ENCODE results near the gene PPP1R3E.
"Not testable (repeated sequence)": the region's sequence is repeated elsewhere in the genome, so short reads cannot be mapped to it uniquely, and the experiment has no call there.

PPP1R3E gene

DNA sequence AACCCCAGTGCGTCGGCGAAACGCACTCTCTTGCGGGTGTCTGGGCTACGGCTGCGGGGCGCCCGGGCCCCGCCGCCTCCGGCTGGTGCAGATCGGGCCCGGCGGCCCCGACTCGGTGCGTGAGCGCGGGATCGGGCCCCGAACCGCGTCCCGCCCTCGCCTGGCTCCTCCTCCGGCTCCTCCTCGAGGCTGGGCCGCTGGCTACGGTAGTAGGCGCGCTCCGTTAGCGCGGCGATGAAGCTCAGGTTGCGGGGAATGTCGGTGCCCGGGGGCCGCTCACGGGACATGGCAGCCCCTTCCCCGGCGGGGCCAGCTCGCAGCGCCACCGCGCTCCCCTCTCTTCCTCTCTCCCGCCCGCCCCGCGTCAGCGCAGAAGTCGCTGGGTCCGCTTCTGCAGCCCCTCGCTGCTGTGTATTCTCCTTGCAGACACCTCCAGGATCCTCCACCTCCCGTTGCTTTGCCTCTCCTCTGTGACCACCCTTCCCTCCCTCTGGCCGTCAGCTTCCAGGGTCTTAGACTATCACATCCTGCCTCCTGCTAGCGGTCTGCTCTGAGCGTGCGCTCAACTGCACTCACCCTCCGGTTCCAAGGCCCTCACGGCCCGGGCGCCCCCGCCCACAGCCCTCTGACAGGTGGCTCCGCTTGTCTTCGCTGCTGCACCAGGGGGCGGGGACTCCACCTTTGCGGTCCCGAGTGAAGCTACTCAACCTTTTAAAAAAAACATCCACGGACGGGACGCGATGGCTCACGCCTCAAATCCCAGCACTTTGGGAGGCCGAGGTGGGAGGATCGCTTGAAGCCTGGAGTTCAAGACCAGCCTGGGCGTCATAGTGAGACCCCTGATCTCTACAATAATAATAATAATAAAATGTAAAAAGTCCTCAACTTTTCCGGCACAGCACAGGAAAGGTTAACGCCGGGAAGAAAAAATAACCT, at the start of gene PPP1R3E:
TSS of gene PPP1R3E (minus strand) at position 570 of the 936 bp plus-strand sequence. CDS start at position 287, 283 bp downstream.
- peak; percentile 53 for DNase-seq

DNA sequence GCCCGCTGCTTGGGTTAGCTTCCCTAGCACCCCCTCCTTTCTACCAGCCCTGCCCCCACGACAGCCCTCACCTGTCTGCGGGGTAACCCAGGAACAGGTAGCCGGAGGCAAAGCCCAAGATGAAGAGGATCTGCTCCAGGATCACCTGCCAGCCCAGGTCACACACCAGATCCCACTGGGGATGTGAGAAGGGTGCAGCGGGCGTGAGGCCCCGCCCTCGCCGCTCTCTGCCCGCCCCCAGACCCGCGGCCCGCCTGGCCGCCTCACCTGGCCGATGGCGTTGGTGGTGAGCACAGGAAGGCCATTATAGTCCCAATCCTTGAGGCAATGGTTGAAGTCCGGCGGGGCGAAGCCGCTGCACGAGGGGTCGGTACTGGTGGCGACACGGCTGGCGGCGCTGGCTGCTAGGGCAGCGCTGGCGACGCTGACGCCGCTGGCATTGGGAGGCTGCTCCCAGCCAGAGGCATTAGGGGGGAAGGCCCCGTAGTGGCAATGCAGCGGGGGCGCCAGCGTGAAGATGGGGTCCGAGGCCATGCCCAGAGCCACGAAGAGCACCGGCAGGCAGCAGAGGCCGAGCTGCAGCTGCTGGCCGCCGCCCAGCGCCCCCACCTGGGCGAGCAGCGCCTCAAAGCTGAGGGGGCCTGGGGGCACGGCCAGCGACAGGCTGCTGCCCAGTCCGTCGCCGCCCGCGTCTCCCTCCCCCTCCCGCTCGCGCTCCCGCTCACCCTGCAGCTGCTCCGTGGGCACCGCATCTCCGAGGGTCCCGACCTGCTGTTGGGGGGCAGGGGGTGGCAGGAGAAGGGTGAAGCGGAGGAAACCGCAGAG, 49.2 kb upstream of the PPP1R3E start:
- no peak for DNase-seq

DNA sequence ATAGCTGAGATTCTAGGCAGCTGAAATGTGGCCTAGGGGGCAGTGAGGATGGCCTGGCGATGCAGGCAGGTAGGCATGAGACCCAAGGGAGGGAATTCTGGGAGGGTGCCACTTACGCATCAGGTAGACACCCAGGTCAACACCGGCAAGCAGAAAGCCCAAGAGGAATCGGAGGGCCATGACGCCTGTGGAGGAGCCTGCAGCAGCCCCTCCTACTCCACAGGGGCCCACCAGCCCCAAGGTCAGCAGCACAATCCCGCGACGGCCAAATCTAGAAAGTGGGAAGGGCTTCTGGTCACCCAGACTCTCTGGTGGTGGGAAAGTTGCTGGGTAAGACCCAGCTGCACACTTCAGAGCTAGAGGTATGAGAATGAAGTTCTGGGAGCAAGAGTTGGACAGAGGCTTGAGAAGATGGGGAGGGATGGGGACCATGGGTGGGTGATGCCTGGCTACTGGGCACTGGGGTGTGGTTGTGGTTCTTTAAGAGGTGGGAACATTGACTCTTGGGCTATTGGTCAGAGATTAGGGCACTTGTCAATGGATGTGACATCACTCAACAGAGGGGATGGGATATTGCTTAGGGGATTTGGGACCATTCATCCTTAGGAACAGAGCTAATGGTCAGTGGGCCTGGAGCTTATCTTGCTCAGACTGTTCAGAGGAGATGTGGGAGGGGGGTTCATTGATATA, 46.6 kb upstream of the PPP1R3E start:
- DNase-seq = no peak

DNA sequence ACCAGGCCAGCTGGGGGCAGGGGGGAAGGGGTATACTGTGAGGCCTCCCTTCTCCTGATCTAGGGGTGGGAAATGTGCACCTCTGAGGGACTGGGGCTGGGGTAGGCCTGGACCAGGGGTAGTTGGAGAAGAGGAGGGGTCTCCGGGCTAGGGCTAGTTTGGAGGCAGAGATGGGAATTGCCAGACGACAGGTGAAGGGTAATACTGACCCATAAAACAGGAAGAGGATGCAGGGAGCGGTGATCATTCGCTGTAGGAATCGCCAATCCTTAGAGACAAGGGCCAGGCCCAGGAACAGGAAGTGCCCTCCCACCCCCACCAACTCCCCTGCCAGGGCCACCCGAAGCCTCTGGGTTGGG, 45.6 kb upstream of the PPP1R3E start:
- no peak for DNase-seq

GRCh38 chr14:23347406-23348296, 45.0 kb upstream of the PPP1R3E start:
- DNase-seq = no peak

- no peak for DNase-seq
Observed at GRCh38 chr14:23346693-23347405, 44.2 kb upstream of the PPP1R3E start.

DNA sequence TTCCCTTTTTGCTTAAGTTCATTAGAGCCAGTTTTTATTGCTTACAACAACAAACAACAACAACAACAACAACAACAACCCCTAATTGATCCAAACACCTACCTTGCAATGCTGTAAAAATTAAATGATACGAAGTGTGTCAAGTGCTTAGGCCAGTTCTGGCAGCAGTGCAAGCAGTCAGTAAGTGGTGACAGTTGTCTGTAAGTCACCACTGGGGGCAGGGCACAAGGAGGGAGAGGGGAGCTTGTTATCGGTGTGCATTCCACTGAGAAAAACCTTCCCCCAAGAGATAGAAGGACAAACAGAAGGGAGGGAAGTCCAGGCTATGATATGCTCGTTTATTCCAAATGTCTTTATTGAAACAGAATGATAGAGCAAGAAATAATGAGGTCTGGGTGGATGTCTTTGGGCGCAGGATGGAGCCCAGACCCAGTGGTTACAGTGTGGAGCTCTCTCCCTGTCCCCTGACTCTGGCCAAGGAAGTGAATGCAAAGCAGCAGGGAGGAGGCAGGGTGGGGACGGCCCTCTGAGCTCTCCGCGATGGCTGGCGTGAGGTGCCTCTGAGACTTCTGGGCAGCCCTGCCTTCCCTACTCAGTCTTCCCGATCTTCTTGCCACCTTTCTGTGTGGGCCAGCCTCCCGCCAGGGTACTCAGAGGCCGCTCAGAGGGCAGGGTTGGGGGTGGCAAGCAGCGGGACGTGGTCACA, 43.5 kb upstream of the PPP1R3E start:
- no peak for DNase-seq

DNA sequence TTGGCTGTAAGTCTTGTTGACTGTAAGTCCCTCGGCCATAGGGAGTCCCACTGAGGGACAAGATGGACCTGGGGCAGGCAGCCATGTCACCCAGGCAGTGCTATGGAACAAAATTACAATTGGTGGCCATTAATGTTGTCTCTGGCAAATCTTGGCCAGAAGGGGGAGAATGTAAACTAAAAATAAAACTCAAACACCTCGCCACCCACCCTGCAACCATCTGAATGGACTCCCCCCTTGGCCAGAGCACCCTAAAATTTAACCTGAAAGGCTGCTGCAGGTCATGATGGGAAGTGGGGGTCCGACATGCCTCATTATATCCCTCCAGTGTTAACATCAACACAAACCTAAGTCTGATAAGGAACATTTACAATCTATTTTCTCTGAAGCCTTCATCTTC, 41.8 kb upstream of the PPP1R3E start:
- DNase-seq = no peak

DNA sequence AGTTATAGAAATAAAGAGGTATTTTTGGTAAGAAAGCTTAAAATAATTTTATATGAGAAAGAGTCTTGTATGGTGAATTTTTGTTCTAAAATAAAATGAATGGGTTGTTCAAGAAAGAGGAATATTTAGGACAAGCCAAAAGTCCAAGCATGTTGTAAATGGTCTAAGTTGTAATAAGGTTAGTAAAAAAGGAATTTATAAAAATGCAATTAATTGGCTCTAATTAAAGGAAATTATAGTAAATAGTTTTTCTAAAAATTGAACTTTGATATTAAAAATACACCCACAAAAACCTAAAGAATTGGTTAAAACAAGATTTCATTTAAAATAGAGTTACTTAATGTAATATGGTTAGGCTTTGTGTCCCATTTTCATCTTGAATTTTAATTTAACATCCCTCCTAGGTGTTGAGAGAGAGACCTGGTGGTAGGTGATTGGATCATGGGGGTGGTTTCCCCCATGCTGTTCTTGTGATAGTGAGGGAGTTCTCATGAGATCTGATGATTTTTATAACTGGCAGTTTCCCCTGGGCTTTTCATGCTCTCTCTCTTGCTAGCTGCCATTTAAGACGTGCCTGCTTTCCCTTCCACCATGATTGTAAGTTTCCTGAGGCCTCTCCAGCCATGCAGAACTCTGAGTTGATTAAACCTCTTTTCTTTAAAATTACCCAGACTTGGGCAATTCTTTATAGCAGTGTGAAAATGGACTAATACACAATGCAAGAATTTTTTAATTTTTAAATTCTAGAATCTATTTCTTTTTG, 37.0 kb upstream of the PPP1R3E start:
- no peak for DNase-seq

- DNase-seq = no peak
Observed at GRCh38 chr14:23335623-23336022, 33.0 kb upstream of the PPP1R3E start.

DNA sequence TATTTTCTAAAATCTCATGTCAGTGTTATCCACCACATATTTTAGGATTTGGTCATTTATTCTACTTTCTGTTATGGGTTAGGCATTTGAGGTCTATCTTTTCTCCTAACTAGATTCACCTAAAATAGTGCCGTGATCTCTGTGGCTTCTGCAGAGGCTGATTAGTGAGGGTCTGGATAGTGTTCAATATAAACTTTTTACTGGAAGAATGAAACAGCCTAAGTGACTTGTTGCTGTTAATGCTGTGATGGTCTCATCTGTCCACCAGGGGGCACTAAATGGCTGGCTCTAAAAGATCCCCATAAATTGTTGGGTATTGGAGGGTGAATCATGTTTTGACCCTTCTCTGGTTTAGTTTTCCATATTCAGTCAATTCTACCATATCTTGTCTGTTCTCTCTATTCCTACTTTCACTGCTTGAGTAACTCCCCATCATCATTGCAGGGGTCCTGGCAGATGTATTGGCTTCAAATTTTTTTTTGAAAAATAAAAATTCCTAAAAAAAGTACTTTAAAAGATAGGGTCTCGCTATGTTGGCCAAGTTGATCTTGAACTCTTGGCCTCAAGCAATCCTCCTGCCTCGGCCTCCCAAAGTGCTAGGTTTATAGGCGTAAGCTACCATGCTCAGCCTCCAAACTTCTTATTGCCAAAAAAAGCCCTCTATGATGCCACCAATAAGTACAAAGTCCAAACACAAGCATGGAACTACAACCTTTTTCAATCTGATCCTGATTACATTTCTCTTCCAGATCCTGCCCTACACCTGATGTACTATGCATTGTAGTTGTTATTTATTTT, 25.5 kb upstream of the PPP1R3E start:
- peak; percentile 72 for DNase-seq

GRCh38 chr14:23326491-23327332, 24.1 kb upstream of the PPP1R3E start:
- no peak for DNase-seq

- DNase-seq = not testable (repeated sequence)
Observed at GRCh38 chr14:23325746-23326145, 23.1 kb upstream of the PPP1R3E start.

GRCh38 chr14:23324993-23325392, 22.3 kb upstream of the PPP1R3E start:
- DNase-seq = no peak

DNA sequence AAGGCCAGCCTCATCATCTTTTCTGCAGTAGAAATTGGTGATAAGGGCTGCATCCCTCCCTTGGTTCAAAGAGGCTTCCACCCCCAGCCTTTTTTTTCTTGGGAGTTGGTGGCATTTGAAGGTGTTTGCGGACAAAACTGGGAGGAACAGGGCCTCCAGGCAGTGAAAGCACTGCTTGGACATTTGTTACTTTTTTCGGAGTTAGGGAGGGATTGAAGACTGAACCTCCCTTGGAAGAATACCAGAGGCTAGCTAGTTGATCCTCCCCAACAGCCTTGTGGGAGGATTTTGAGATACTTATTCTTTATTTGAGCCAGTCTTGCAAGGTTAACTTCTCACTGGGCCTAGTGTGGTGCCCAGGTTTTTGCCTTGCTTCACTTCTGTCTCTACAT, 21.8 kb upstream of the PPP1R3E start:
- DNase-seq = no peak

DNA sequence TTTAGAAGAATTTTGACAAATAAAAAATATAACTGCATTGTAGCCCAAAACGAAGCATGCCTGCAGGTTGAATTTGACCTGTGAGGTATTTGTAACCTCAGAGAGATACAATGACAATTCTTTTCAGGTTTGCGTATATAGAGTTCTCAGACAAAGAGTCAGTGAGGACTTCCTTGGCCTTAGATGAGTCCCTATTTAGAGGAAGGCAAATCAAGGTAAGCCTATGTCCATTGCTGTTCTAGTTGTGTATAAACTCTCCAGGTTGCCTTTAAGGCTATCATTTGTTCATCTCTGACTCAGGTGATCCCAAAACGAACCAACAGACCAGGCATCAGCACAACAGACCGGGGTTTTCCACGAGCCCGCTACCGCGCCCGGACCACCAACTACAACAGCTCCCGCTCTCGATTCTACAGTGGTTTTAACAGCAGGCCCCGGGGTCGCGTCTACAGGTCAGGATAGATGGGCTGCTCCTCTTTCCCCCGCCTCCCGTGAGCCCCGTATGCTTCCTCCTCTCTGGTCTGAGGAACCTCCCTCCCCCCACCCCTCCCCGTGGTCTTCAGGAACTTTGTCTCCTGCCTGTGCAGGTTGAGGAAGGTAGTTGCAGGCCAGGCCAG, 21.3 kb upstream of the PPP1R3E start:
- DNase-seq = no peak

All from fibroblast of skin of right quadriceps (primary cell).